GM18507 (cell line): ENCODE measurements around the gene TJP2.

Experiments used
- DNase-seq: peaks from one replicate; pipeline ENCODE4 v3.0.0; 2011; ENCODE audit warnings: low read depth; ENCODE audit not compliant: insufficient read length; ENCODE audit errors: extremely low spot score
- FAIRE-seq: peaks from 2 replicates; lab custom pipeline; 2011; peaks lifted over from hg19 to GRCh38; lab: Jason Lieb, UNC

The TJP2 gene

DNA sequence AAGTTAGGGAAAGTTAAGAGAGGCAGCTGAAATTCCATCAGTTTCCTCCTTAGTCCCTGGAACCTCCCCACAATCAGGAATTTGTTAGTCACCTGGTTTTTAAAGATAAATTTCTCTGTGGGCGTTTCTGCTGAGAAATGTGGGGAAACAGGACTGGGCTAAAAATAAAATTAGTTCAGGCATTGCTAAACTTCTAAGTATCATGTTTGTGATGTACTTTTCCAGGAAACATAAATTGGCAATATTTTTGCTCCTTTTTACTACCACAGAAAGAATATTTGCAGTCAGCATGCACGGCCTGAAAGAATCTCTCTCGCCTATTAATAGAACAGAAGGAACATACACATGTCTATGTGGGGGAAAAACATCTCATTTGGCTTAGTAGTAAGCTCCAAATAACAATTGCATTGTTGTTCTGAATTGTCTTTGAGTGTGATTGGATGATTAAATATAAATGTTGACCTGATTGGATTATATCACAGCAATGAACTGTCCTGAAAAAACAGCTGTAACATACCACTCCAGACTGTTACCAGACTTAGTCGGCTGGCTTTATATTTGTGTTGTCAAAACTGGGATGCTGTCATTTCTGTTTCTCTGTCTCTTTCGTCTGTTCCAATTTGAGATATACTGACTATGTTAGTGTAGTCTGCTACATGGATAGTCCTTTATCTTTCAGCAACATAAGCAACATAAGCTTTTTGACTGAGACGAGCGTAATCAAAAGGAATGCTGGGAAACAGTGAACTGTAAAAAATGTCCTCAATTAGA is 12.9 kb downstream of the TJP2 start:
- no peak for FAIRE-seq
- no peak for DNase-seq

DNA sequence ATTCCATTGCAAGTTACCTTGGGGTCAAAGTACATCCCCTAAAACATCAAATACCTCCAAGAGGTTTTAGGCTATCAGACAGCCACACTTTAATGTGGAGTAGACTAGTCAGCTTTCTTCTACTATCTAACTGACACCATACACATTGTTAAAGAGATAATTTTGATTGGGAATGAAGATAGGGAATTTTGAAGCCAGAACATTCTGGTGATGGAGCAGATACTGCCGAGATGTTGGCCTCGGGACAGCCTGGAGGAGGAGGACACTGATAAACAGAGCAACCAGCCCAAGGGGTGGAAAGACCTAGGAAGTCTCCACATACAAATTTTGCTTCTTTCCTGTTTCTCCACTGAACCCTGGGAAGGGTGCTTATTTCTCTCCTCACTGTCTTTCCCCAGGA is 14.9 kb downstream of the TJP2 start:
- no peak for DNase-seq
- no peak for FAIRE-seq

DNA sequence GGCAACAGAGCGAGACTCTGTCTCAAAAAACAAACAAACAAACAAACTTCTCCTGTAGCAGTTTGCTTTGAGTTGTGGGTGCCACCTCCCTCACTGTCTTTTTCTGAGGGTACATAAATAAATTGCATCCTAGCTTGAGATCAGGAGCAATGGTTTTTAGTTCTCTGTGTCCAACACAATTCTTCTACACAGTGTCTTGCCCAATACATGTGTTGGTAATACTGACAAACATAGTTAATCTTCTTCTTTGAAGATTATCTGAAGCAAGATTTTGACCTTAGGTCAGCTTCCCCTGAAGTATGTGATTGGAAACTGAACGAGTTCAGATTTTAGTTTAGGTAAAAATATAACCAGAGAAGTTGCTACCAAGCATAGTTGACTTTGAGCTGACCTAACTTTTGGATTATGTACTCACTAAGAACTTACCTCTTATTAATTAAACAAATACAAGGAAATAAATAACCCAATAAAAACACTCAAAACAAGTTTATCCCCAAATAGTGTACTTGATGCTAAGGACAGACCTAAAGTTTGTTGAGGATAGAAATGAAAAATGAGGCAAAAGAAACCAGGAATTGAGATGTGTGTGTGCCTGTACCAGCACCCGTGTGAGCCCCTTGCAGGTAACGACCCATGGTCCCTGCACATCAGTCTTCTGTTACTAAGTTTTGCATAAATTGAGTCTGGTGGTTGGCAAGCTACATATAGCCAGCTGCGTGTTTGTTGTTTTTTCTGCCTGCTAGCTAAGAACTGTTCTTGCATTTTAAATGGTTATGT is 16.2 kb downstream of the TJP2 start:
- peak; percentile 52 for FAIRE-seq

DNA sequence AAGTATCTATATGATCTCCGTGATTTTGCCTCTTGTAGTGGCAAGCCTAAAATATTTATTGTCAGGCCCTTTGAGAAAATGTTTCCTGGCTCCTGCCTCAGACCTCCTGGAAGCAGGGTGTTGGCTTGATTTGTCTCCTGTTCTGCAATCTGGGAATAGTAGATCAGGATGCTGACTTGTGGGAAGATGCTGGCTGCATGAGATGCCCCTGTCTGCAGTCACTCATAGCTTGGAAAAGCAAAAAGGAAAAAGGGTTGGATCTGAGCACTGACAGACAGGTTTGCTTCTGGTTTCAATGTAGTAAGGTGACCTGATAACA is 16.7 kb downstream of the TJP2 start:
- DNase-seq (no peak), FAIRE-seq (no peak)

More for the DNA sequence above, 16.2 kb downstream of the TJP2 start:
- no peak for DNase-seq

DNA sequence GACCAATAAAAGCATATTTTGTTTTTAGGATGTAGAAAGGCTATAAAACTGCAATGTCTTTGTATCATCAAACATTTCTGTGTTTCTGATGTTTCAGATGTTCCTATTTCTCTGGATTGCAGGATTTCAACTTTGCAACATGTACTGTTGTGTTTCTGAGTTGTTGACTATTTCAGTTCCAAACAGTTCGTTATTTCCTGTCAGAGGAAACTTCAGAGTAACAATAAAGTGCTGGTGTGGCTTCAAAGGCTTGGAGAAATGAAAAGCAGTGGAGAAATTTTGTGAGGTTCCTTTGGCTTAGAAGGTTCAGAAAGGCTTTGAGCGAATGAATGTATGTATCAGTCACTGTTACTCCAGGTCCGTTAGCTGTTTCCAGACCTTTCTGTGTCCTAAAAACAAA is 17.2 kb downstream of the TJP2 start:
- no peak for DNase-seq
- no peak for FAIRE-seq

DNA sequence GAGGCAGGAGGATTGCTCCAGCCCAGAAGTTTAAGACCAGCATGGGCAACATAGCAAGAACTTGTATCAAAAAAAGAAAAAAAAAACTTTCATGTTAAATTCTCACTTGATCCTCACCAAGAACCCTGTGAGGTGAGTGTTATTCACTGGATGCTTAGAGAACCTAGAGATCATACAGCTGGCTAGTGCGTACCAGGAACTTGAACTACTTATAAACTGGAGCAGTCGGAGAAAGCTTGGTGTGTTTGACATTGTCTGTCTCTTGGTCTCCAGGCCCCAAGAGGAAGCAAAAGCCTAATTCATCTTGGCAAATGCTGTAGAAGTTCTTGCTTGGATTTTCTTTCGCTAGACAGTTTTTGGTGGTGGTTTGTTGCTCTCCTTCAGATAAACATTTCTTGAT is 18.1 kb downstream of the TJP2 start:
- no peak for FAIRE-seq

DNA sequence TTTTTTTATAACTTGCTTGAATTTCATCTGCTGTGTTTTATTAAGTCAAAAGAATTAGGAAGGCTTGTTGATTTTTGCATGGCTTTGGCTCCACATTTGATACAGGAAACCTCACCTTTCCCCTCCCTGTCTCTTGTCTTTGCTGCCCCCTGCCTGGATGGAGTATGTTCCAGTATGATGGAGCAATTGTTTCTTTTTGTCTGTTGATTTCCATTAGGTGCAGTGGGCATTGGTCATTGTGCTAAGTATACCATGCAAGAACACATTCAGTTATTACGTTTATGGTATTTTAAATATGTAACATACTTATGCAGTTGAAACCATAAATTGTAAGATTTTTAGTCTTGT is 19.6 kb downstream of the TJP2 start:
- DNase-seq (no peak), FAIRE-seq (no peak)

More for the DNA sequence above, 18.1 kb downstream of the TJP2 start:
- DNase-seq = no peak

DNA sequence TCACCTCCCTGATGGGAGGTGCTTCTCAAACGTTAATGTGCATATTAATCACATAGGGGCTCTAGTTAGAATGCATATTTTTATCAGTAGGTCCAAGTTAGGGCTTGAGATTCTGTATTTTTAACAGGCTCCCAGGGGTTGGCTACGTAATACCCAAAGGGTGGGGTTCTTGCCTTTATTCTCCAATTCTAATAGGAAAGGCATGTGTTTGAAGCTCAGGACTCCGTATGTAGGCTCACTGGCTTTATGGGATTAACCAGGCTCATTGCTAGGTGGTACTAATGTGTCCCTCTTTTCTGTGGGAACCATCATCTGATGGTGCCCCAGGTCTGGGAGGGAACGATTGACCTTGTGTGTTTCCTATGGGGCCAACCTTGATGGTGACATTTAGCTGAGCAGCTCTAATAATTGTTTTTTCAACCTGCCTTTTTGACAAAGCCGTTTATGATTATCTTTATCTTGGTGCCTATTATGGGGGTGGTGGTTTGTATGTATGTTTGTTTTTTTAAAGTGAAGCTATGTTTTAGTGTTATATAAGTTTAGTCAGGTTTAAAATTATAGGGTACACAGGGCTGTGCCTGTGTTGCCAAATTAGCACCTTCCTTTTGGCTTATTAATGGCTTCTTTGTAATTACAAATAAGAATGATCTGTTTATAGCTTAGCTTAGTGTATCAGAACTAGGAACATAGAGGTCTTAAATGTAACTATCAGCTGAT is 20.8 kb downstream of the TJP2 start:
- FAIRE-seq (no peak), DNase-seq (no peak)

DNA sequence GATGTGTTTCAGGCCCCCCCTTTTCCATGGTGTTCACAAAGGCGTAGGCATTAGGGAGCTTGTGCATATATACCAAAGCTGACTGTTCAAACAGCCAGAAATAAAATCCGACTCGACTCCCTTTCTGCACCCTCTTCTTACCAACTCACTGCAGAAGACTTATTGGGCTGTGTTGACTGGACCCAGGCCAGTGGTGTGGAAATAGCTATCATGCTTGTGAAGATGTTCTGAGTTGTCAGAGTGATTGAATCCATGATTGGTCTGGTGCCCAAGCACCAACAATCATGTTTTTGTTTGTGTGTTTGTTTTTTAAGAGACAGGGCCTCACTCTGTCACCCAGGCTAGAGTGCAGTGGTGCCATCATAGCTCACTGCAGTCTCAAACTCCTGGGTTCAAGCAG is 21.6 kb downstream of the TJP2 start:
- no peak for FAIRE-seq
- DNase-seq = no peak

DNA sequence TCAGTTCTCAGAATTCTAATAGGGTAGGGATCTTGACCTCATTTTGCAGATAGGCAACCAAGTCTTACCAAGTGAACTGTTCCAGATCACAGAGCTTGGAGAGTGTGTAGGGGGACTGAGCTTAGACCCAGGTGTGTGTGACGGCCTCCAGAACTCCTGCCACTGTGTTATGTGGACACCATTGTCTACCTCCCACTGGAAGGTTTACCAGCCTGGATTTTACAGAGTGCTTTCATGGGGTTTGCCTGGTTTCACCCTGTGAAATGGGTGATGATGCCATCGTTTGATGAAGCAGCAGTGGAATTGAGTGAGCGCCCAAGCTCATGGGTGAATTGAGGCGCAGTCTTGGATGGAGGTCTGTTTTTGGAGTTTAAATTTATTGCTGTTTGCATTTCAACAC is 23.6 kb downstream of the TJP2 start:
- FAIRE-seq = no peak

DNA sequence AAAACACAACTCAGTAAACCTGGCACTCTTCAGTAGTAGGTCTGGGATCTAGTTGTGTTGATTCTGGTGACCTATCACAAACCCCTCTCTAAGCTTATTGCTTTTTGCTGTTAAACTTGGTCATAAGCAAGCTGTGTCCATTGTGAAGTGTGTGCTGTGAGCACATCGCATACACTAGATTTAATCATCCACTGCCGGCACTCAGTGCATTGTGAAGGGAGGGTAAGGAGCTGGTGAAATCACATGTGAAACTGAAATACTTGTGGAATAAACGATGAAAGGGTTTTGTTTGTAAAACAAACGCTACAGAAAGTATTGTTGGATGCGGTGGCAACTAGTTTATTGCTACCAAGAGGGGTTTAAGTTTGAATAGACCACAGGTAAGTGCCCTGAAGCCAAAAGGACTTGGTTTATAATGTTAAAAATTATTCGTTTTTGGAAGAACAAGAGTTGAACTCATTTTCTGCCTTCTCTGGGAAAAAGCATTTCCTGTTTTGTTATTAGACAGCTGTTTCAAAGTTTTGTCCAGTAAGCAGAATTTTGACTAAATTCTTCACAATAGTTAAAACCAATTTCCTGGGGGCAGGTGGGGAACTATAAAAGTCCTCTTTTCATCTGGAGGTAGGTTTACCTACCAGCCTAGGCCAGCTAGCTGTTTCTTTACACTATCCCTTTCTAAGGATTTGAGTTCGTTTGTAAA is 24.6 kb downstream of the TJP2 start:
- FAIRE-seq = no peak
- no peak for DNase-seq

More for the DNA sequence above, 23.6 kb downstream of the TJP2 start:
- no peak for DNase-seq

DNA sequence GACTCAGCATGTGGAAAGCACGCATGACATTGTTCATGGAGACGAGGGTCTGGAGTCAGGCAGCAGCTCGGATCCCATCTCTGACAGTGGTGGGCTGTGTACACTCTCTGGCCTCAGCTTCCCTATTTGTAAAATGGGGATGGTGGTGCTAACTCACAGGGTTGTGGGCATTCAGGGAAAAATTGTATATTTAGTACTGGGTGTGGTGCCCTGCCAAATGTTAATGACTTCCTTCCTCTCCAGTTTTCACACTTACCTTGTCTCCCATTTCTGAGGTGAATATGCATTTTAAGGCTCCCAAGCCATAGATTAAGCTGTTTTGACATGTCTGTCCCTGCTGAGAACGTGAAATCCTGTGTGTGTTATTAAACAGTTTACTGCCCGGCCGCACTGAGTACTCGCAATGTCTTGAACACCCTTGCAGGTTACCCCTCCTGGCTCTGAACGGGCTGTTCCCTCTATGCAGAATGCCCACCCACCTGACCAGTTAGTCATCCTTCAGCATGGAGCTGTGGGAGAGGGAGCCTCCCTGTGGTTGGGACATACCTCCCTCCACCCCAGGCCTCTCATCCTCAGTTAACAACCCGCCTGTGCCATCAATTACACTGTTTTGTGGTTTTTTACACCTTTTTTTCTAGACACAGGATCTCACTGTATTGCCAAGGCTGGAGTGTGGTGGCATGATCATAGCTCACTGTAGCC is 25.8 kb downstream of the TJP2 start:
- no peak for FAIRE-seq
- DNase-seq = no peak

DNA sequence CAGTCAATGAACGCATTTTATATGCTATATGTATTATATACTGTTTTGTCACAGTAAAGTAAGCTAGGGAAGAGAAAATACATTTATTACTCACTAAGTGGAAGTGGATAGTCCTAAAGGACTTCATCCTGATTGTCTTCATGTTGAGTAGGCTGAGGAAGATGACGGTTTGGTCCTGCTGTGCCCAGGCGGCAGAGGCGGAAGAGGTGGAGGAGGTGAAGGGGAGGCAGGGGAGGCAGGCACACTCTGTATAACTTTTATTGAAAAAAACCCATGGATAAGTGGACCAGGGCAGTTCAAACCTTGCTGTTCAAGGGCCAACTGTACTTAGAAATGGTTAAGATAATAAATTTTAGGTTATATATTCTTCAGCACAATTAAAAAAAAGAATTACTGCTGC is 28.5 kb downstream of the TJP2 start:
- DNase-seq (no peak), FAIRE-seq (no peak)

DNA sequence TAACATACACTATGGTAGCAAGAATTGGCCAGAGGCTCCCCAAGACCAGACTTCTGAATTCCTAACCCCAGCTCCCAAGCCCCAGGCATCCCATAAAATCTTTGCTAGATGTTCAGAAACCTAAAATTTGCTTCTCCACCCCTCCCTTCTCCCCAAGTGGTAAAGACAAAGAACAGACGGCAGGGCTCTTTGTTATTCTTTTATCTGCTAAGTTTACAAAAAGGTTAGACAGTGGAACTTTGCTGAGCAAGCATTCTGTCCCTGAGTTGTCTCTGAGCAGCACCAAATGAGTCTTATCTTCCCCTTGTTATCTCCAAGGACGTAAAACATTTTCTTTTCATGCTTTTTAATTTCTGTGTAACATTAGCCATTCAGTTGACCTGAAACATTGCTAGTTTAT is 30.2 kb downstream of the TJP2 start:
- no peak for FAIRE-seq
- DNase-seq = no peak

DNA sequence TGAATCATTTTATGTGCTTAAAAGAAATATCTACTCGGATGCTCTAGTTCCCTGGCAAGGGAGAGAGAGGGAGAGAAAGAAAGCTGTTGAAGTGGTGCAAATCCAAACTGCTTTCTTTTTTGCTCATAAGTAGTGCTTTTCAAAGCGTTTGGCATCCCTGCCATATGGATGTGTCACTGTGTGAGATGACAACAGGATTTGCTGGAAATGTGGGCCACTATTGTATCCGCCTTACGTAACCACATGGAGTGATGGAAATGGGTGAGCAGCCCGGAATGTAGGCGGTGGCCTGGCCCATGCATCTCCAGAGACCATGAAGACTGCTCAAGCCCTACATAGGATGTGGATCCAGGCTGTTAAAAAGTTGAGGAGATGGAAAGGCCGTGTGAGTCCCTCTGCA is 30.8 kb downstream of the TJP2 start:
- FAIRE-seq (no peak), DNase-seq (no peak)

DNA sequence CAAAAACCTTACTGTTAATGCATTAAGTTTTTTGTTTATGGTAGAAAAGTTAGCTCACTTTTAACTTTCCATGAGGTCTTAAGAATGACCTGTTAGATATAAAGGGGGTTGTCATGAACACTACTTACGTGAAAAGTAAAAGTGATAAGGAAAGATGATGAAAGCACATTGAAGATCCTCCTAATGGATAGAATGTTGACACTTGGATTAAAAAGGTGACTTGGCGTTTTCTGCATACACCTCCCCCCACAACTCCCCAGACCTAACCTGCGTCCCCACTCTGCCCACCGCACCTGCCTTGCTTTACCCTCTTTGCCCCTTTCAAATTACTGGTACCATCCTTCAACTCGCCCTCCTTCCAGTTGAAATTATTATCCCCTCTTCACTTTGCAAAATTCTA is 32.0 kb downstream of the TJP2 start:
- no peak for DNase-seq
- FAIRE-seq = no peak

DNA sequence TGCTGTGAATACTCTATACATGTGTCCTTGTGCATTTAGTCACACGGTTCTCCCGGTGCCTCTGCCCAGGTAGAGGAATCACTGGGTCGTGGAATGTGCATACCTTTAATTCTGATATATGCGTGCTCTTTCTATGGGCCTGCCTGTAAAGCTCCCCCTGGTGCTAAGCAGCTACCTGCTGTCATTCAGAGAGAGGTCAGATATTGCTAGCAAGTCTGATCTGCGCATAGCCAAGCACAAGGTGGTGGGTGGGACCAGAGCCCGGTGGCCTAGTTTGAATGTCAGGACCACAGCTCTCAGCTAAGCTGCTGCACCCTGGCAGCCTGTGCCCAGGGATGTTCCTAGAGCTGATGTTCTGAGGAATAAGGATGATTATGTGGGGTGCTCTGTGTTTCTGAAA is 33.4 kb downstream of the TJP2 start:
- FAIRE-seq (no peak), DNase-seq (no peak)

DNA sequence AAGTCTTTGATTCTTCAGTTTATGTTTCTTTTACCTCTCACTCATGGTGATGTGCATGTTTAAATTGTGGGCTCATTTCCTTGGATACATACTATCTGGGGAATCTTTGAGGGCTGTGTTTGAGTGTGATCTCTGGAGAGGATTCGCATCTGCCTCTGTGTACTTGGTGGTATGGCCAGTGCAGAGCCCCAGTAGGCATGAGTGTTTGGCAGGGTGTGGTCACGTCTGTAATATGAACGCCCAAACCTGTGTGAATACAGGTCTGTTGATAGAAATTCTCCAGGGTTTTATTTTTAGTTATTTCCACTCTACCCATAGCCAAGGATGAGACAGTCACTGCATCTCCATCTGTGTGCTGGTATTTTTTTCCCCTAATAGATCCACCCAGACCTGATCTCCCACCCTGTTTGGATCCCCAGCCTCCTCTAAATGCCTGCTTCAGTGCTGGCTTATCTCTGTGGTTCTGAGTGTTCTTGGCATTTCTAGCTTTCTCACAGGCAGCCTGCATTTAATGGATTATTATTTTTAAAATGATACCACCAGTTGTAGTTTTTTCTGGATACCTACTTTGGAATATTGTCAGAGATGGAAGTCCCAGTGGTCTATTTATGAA is 37.5 kb downstream of the TJP2 start:
- DNase-seq = no peak
- FAIRE-seq = no peak

DNA sequence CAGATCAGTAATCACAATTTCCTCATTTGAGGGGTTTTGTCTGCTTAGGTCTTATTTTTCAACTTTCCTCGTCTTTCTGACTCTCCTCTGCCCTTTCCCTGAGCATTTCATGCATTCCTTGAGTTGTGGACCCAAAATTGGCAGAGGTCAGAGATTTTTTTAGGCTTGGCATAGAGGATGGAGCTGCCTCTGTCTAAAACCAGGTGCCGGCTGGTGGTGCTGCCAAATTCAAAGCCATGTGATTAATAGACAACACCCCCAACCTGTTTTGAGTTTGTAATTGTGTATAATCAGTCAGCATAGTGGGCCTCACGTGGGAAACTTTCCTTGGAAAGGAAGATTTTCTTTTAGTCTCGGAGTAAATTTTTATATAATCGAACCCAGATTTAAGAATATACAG is 39.6 kb downstream of the TJP2 start:
- FAIRE-seq (no peak), DNase-seq (no peak)
